Measurements from ENCODE around the gene CCDC24.

CCDC24 gene

DNA sequence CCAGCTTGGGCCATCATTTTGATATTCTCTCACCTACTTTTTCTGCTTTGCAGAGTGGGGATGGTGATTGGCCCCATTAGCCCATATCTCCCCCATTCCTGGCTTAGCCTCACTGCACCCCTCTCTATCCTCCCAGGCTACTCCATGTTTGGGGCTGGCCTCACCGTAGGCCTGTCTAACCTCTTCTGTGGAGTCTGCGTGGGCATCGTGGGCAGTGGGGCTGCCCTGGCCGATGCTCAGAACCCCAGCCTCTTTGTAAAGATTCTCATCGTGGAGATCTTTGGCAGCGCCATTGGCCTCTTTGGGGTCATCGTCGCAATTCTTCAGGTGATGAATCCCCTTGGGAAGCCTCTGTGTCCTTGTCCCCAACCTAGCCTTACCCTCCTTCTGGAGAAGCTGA lies 14.5 kb upstream of the CCDC24 start:
- peaks cover 49% of the 10 kb centered on the region for H3K79me2 ChIP-seq (ENCODE audit: low read length)
- H3F3A ChIP-seq (ENCODE audit: insufficient read depth, low read length) = peaks cover 27% of the 10 kb centered on the region
- H4K20me1 ChIP-seq (ENCODE audit: insufficient read depth, low read length) = peaks cover 4% of the 10 kb centered on the region; the same call in 1 of the 2 replicates
- H3K4me2 ChIP-seq (ENCODE audit: low read depth, low read length) = 0 out of 2 replicates have a peak overlapping the region, but pooled peaks have one; percentile 6
- no peak overlapping the region for H2AFZ ChIP-seq (ENCODE audit: low read length)
- H3K27me3 ChIP-seq (replicated peaks; ENCODE audit: insufficient read depth, low read length) = no peaks in the 10 kb centered on the region
- no peaks in the 10 kb centered on the region for H3K9me2 ChIP-seq (replicated peaks; ENCODE audit: insufficient read depth, low read length)
- no peak overlapping the region for H3K27ac ChIP-seq (ENCODE audit: low read length)
- TF ChIP-seq, protein P1, sequence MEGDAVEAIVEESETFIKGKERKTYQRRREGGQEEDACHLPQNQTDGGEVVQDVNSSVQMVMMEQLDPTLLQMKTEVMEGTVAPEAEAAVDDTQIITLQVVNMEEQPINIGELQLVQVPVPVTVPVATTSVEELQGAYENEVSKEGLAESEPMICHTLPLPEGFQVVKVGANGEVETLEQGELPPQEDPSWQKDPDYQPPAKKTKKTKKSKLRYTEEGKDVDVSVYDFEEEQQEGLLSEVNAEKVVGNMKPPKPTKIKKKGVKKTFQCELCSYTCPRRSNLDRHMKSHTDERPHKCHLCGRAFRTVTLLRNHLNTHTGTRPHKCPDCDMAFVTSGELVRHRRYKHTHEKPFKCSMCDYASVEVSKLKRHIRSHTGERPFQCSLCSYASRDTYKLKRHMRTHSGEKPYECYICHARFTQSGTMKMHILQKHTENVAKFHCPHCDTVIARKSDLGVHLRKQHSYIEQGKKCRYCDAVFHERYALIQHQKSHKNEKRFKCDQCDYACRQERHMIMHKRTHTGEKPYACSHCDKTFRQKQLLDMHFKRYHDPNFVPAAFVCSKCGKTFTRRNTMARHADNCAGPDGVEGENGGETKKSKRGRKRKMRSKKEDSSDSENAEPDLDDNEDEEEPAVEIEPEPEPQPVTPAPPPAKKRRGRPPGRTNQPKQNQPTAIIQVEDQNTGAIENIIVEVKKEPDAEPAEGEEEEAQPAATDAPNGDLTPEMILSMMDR (IDR thresholded peaks at IDR 0.05; ENCODE audit: low read length) = no peak
- TF ChIP-seq EZH2phosphoT487 (IDR thresholded peaks at IDR 0.05; ENCODE audit: low read length) = no peak
- no peak for TF ChIP-seq EZH2 (optimal IDR thresholded peaks at IDR 0.05; ENCODE audit: low read depth, low read length)
- DNase-seq = no peak
- H3K4me1 ChIP-seq (ENCODE audit: low read length) = peaks cover 36% of the 10 kb centered on the region
- no peak overlapping the region for H3K4me3 ChIP-seq (ENCODE audit: low read length)
- no peaks in the 10 kb centered on the region for H3K9me3 ChIP-seq (replicated peaks; ENCODE audit: insufficient read depth, low read length)
- H3K36me3 ChIP-seq (replicated peaks; ENCODE audit: insufficient read depth, low read length) = 0 out of 2 replicates have a peak, but pooled peaks cover 3% of the 10 kb centered on the region
- H3K9ac ChIP-seq (ENCODE audit: low read length) = no peak overlapping the region

DNA sequence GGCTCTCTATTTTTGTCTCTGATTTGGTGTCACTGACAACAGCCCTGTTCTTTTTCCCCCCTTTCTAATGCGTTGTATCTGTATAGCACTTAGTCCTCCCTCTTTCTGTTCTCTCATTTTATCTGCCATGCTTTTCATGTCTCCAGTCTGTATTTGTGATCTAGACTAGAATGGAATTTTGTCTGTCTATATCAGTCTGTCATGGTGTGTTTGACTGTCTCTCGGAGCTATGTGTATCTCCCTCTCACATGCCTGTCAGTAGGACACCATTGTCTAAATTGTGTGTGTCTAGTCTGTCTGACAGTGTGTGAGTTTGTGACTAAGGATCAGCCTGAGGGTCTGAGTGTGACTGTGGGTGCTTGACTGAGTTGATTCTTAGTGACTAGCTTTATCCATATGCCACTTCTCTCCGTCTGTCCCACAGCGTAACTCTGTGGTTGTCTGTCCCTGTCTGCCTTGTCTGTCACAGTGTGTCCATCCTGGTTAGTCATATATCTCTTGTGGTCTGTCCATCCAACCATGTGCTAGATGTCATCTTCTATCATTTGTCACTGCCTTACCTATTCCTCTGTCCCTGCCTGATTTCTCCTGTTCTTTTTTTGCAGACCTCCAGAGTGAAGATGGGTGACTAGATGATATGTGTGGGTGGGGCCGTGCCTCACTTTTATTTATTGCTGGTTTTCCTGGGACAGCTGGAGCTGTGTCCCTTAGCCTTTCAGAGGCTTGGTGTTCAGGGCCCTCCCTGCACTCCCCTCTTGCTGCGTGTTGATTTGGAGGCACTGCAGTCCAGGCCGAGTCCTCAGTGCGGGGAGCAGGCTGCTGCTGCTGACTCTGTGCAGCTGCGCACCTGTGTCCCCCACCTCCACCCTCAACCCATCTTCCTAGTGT lies 13.8 kb upstream of the CCDC24 start:
- Histone ChIP-seq H3K4me3 (ENCODE audit: low read length) (no peak overlapping the region), H3K27me3 (replicated peaks; ENCODE audit: insufficient read depth, low read length) (no peaks in the 10 kb centered on the region), H3K27ac (ENCODE audit: low read length) (no peak overlapping the region), H3K4me2 (ENCODE audit: low read depth, low read length) (peak overlapping the region; percentile 99; the same call in 1 of the 2 replicates), H3K9ac (ENCODE audit: low read length) (no peak overlapping the region), H3F3A (ENCODE audit: insufficient read depth, low read length) (peaks cover 27% of the 10 kb centered on the region), H3K79me2 (ENCODE audit: low read length) (peaks cover 51% of the 10 kb centered on the region), H4K20me1 (ENCODE audit: insufficient read depth, low read length) (peaks cover 4% of the 10 kb centered on the region; the same call in 1 of the 2 replicates), H2AFZ (ENCODE audit: low read length) (no peak overlapping the region), H3K9me3 (replicated peaks; ENCODE audit: insufficient read depth, low read length) (no peaks in the 10 kb centered on the region), H3K9me2 (replicated peaks; ENCODE audit: insufficient read depth, low read length) (no peaks in the 10 kb centered on the region), H3K36me3 (replicated peaks; ENCODE audit: insufficient read depth, low read length) (0 out of 2 replicates have a peak, but pooled peaks cover 3% of the 10 kb centered on the region), H3K4me1 (ENCODE audit: low read length) (peaks cover 36% of the 10 kb centered on the region)
- TF ChIP-seq EZH2phosphoT487 (IDR thresholded peaks at IDR 0.05; ENCODE audit: low read length) = no peak
- no peak for TF ChIP-seq EZH2 (optimal IDR thresholded peaks at IDR 0.05; ENCODE audit: low read depth, low read length)
- TF ChIP-seq, protein P1 (IDR thresholded peaks at IDR 0.05; ENCODE audit: low read length) = no peak
- no peak for DNase-seq

DNA sequence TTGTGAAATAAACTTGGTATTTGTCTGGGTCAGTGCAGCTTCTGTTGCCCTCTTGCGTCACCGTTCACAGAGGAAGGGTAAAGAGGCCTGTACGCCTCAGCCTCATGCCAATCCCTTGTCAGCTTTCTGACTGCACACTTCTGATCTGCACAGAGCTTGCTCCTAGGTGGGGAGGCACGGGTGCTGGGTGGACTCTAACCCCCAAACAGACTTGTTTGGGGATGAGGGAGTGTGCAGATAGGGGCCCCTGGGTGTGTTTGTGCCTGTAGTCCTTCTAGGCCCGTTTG lies 13.2 kb upstream of the CCDC24 start:
- DNase-seq = no peak
- H3F3A ChIP-seq (ENCODE audit: insufficient read depth, low read length) = peaks cover 27% of the 10 kb centered on the region
- no peak overlapping the region; the same call in 1 of the 2 replicates for H3K9ac ChIP-seq (ENCODE audit: low read length)
- no peak overlapping the region for H3K27ac ChIP-seq (ENCODE audit: low read length)
- peak overlapping the region; percentile 75; the same call in 1 of the 2 replicates for H3K4me3 ChIP-seq (ENCODE audit: low read length)
- peaks cover 4% of the 10 kb centered on the region; the same call in 1 of the 2 replicates for H4K20me1 ChIP-seq (ENCODE audit: insufficient read depth, low read length)
- H3K27me3 ChIP-seq (replicated peaks; ENCODE audit: insufficient read depth, low read length) = no peaks in the 10 kb centered on the region
- peaks cover 51% of the 10 kb centered on the region for H3K79me2 ChIP-seq (ENCODE audit: low read length)
- no peak overlapping the region for H2AFZ ChIP-seq (ENCODE audit: low read length)
- H3K4me1 ChIP-seq (ENCODE audit: low read length) = peaks cover 33% of the 10 kb centered on the region
- H3K36me3 ChIP-seq (replicated peaks; ENCODE audit: insufficient read depth, low read length) = 0 out of 2 replicates have a peak, but pooled peaks cover 3% of the 10 kb centered on the region
- no peak for TF ChIP-seq EZH2phosphoT487 (IDR thresholded peaks at IDR 0.05; ENCODE audit: low read length)
- TF ChIP-seq EZH2 (optimal IDR thresholded peaks at IDR 0.05; ENCODE audit: low read depth, low read length) = no peak
- TF ChIP-seq, protein P1 (IDR thresholded peaks at IDR 0.05; ENCODE audit: low read length) = no peak
- H3K9me3 ChIP-seq (replicated peaks; ENCODE audit: insufficient read depth, low read length) = no peaks in the 10 kb centered on the region
- peak overlapping the region; percentile 99 for H3K4me2 ChIP-seq (ENCODE audit: low read depth, low read length)
- H3K9me2 ChIP-seq (replicated peaks; ENCODE audit: insufficient read depth, low read length) = no peaks in the 10 kb centered on the region

Measured in MM.1S (cell line).